CD4-positive, alpha-beta T cell treated with Interferon alpha-2 for 1 hour (primary cell): ENCODE measurements around the gene PRIM1.
"Not testable (repeated sequence)": the region's sequence is repeated elsewhere in the genome, so short reads cannot be mapped to it uniquely, and the experiment has no call there.

Experiments used
- DNase-seq, 2 donors: peaks; one replicate each; pipeline ENCODE4 v3.0.0-alpha.2; 2020 to 2022

PRIM1 gene

GRCh38 chr12:56751712-56752598 is at the start of gene PRIM1:
PRIM1 (minus strand) TSS chr12:56752323; CDS start chr12:56752298, 25 bp downstream.
- peak; percentile 78 to 88 for DNase-seq

DNA sequence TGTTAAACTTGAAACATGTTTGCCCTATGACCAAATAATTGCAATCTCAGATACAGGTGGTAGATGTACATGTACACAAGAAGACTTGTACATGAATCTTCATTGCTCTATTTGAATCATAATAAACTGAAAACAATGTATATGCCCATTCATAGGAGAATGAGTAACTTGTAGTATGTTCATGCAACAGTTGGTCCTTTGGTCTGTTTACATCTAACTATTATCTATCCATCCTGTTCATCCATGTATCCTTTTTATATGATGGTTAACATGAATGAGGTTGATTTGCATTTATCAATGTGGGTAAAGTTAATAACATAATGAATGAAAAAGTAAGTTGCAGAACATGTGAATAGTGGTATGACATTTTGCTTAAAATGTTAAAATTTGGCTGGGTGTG is 48.1 kb upstream of the PRIM1 start:
- no peak for DNase-seq

GRCh38 chr12:56799345-56799744 is 47.2 kb upstream of the PRIM1 start:
- not testable (repeated sequence) for DNase-seq

GRCh38 chr12:56795791-56796190 is 43.7 kb upstream of the PRIM1 start:
- DNase-seq: not testable (repeated sequence)

GRCh38 chr12:56795046-56795562 is 43.0 kb upstream of the PRIM1 start:
- not testable (repeated sequence) for DNase-seq

- not testable (repeated sequence) for DNase-seq
Measured at GRCh38 chr12:56793124-56793523, 41.0 kb upstream of the PRIM1 start.

DNA sequence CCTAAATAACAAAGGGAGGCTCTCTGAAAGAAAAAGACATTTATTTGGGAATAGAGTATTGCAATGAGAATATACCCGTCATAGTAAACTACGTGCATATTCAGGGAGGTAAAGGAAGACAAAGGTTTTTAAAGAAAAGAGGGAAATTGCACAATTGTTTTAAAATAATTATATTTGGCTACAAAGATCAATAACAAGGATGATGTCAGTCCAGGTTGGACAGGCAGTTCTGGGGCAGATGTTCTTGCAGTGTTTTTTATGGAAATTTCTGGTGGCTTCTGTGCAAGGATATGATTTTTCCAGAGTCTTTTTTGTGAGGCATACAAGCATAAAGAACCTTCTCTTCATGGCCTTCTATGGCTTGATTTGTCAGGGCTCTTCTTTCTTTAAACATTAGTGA is 40.6 kb upstream of the PRIM1 start:
- DNase-seq: no peak

- DNase-seq: not testable (repeated sequence)
Measured at GRCh38 chr12:56789429-56789828, 37.3 kb upstream of the PRIM1 start.

DNA sequence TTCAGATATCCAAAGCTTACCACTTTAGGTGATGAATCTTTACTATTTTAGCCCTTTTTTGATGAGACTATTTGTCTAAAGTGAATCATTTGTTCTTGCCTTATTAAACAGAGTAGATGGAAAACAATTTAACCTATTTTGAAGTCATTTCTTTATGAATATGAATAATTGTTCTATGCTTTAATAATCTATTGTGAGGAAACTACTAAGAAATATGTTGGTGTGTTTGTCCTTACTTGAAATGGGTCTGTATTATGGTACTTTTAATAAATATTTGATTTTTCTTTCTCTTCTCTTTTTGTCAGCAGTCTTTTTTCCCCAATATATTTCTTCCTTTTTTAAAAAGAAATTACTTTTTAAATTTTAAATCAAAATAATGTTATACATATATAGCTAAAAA is 35.4 kb upstream of the PRIM1 start:
- DNase-seq: no peak

- DNase-seq: no peak
Measured at GRCh38 chr12:56785874-56786273, 33.8 kb upstream of the PRIM1 start.

- no peak for DNase-seq
Measured at GRCh38 chr12:56785141-56785865, 33.2 kb upstream of the PRIM1 start.

- no peak for DNase-seq
Measured at GRCh38 chr12:56781726-56782125, 29.6 kb upstream of the PRIM1 start.

GRCh38 chr12:56778756-56779155 is 26.6 kb upstream of the PRIM1 start:
- DNase-seq: no peak

DNA sequence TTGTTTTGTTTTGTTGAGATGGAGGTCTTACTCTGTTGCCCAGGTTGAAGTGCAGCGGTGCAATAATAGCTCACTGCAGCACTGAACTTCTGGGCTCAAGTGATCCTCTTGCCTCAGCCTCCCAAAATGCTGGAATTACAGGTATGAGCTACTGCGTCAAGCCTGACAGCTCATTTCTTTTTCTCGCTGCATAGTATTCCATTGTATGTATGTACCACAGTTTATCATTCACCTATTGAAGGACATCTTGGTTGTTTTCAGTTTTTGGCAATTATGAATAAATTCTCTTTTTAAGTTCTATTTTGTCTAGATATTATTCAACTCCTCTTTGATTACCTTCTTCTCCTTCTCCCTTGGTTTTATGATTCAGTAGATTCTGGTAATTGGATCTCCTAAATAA is 24.5 kb upstream of the PRIM1 start:
- no peak for DNase-seq

DNA sequence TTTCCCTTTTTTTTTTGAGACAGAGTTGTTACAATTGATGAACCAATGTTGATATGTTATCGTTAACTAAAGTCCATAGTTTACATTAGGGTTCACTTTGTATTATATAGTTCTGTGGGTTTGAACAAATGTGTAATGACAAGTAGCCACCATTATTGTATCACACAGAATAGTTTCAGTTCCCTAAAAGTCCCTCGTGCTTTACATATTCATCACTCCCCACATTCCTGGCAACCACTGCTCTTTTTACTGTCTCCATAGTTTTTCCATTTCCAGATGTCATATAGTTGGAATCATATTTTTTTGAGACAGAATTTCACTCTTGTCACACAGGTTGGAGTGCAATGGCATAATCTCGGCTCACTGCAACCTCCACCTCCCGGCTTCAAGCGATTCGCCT is 23.5 kb upstream of the PRIM1 start:
- no peak for DNase-seq

- no peak for DNase-seq
Measured at GRCh38 chr12:56773113-56773512, 21.0 kb upstream of the PRIM1 start.

DNA sequence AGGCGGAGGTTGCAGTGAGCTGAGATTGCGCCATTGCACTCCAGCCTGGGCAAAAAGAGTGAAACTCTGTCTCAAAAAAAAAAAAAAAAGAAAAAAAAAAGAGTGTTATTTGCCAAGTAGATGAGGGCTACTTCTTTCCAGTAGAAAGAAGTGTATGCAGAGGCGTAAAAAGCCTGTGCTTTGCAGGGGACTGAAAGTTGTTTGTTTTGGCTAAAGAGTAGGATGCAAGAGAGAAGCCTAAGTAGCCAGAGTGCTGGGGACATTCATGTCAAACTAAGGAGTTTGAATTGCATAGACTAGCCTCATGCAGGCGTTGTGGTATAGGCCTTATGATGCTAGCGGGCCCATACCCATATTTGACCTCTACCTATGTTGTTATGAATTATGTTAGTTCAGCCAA is 20.5 kb upstream of the PRIM1 start:
- DNase-seq: no peak

DNA sequence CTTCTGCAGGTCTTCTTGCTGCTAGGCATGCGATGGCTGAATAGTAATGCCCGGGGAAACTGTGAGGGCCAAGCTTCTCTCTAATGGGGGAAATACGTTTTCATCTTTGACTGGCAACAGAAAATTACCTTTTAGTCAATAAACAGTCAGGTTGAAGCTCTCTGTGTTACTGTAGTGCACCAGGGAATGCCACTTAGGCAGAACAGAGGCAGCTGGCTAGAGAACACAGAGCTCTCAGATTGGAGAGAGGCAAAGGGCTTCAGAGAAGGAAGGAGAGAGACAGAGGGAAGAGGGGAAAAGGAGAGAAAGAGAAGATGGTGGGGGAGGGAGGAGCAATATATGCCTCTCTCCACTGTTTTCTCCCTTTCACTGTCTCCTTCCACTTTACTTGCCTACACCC is 17.7 kb upstream of the PRIM1 start:
- DNase-seq: no peak

GRCh38 chr12:56768424-56768823 is 16.3 kb upstream of the PRIM1 start:
- no peak for DNase-seq

DNA sequence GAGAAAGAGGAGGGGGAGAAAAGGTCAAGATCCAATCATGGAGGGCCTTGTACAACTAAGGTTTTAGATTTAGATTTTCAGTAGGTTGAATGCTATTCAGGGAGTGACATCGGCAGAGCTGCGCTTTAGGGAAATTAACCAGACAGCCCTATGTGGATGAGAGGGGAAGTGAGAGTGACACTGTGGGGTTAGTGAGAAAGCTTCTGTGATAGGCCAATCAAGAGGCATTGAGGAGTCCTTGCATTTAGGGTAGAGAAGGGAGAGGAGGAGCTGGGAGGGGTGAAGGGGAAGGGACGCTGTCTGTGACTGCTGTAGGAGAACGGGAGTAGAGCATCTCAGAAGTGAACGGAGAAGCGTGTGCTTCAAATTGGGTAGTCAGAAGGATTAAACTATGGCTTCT is 14.4 kb upstream of the PRIM1 start:
- DNase-seq: peak in 1 of 2 donors; percentile 50

- no peak for DNase-seq
Measured at GRCh38 chr12:56763753-56764657, 11.9 kb upstream of the PRIM1 start.

DNA sequence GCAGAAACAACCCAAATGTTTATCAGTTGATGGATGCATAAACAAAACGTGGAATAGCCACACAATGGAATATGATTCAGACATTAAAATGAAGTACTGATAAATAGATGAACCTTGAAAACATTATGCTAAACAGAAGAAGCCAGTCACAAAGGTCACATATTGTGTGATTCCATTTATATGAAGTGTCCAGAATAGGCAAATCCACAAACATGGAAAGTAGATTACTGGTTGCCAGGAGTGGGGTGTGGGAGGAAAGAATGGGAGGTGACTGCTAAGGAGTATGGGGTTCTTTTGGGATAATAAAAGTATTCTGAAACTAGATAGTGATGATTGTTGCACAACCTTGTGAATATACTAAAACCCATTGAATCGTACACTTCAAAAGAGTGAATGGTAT is 9.7 kb upstream of the PRIM1 start:
- no peak for DNase-seq

DNA sequence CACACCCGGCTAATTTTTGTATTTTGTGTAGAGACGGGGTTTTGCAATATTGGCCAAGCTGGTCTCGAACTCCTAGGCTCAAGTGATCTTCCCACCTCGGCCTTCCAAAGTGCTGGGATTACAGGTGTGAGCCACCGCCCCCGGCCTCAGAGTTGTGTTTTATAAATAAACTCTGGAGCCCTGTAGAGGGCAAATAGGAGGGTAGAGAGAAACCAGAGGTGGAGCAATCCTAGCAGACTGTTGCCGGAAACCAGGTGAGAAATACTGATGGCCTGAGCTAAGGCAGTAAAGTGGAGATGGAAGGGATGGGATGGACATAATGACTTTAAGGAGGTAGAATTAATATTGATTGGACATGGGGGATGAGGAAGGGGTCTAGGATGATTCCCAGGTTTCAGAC is 8.3 kb upstream of the PRIM1 start:
- no peak for DNase-seq
